Neural progenitor cell (in vitro differentiated cells): ENCODE measurements around the gene CEP135.

ENCODE experiments used
- CTCF ChIP-seq: fragments of 200-600 bp; sonication (generic); IDR thresholded peaks from 2 replicates; pipeline ENCODE4 v1.5.1; 2017; ENCODE audit warnings: antibody characterized with exemption, mild to moderate bottlenecking
- EZH2 ChIP-seq: fragments of 200-600 bp; sonication (generic); IDR thresholded peaks from 2 replicates; pipeline ENCODE4 v1.6.1; 2017; ENCODE audit warnings: antibody characterized with exemption, mild to moderate bottlenecking, moderate library complexity
- EZH2phosphoT487 ChIP-seq: fragments of 200-600 bp; sonication (generic); IDR thresholded peaks from 2 replicates; pipeline ENCODE4 v1.6.1; 2017; ENCODE audit warnings: antibody characterized with exemption

GRCh38 chr4:55931043-55931442 lies 17.7 kb upstream of the CEP135 start:
- TF ChIP-seq CTCF (no peak), EZH2 (no peak), EZH2phosphoT487 (no peak)
